Measurements from ENCODE around the gene PPP4R1.

GRCh38 chr18:9609190-9609589 lies 5.2 kb downstream of the PPP4R1 start:
- TF ChIP-seq CTCF (IDR thresholded peaks at IDR 0.05; ENCODE audit: insufficient read depth, low read depth, low read length) (no peak), EZH2 (IDR thresholded peaks at IDR 0.05; ENCODE audit: insufficient read depth, low read length) (no peak)

Data from astrocyte (in vitro differentiated cells and primary cell).